GM12878 (cell line): Measurements from ENCODE around the gene ETV2. TPM values are rescaled to one million over a fixed set of nuclear protein-coding genes. Genes with fewer than 3 reads are reported as not detected.

Experiments
- BCLAF1 ChIP-seq: fragments of 450-650 bp; IDR thresholded peaks from 2 replicates; pipeline ENCODE4 v1.6.1; 2017; ENCODE audit warnings: antibody characterized with exemption, mild to moderate bottlenecking, moderate library complexity
- BMI1 ChIP-seq: fragments of 450-650 bp; IDR thresholded peaks from 2 replicates; pipeline ENCODE4 v1.6.1; 2016; ENCODE audit warnings: mild to moderate bottlenecking, moderate library complexity, borderline replicate concordance
- CREM ChIP-seq: IDR thresholded peaks from 2 replicates; pipeline ENCODE4 v1.6.1; 2014; ENCODE audit warnings: antibody characterized with exemption, low read depth
- ESRRA ChIP-seq: IDR thresholded peaks from 2 replicates; pipeline ENCODE4 v1.6.1; 2012; ENCODE audit warnings: mild to moderate bottlenecking, low read length, improper control_type of control experiment
- IRF4 ChIP-seq: IDR thresholded peaks from 2 replicates; pipeline ENCODE4 v1.6.1; 2011; ENCODE audit warnings: low read depth, low read length
- KDM1A ChIP-seq: fragments of 200-600 bp; sonication (generic); IDR thresholded peaks from 2 replicates; pipeline ENCODE4 v1.6.1; 2016; ENCODE audit warnings: borderline replicate concordance
- MEF2A ChIP-seq: IDR thresholded peaks from 2 replicates; pipeline ENCODE4 v1.6.1; 2011; ENCODE audit warnings: low read depth, mild to moderate bottlenecking, low read length, moderate library complexity; ENCODE audit not compliant: insufficient read depth
- MYC ChIP-seq: IDR thresholded peaks from 2 replicates; pipeline ENCODE4 v1.6.1; 2011; ENCODE audit warnings: mild to moderate bottlenecking, low read length, moderate library complexity, inconsistent platforms; ENCODE audit not compliant: insufficient read depth, insufficient replicate concordance, insufficient read length, severe bottlenecking
- NFXL1 ChIP-seq: fragments of 450-650 bp; IDR thresholded peaks from 2 replicates; pipeline ENCODE4 v1.6.1; 2017; ENCODE audit warnings: antibody characterized with exemption, mild to moderate bottlenecking, borderline replicate concordance
- NFYB ChIP-seq: IDR thresholded peaks from 2 replicates; pipeline ENCODE4 v1.6.1; 2011; ENCODE audit warnings: low read depth, mild to moderate bottlenecking, low read length, improper control_type of control experiment, moderate library complexity; ENCODE audit not compliant: insufficient read depth
- PRDM15 ChIP-seq: fragments of 450-650 bp; formaldehyde crosslinking; IDR thresholded peaks from 2 replicates; pipeline ENCODE4 v1.4.0; 2020; ENCODE audit warnings: mild to moderate bottlenecking, moderate library complexity
- SPI1 ChIP-seq: IDR thresholded peaks from 2 replicates; pipeline ENCODE4 v1.6.1; 2011; ENCODE audit warnings: low read depth, mild to moderate bottlenecking, low read length, moderate library complexity, borderline replicate concordance; ENCODE audit not compliant: insufficient read depth
- STAT3 ChIP-seq: IDR thresholded peaks from 2 replicates; pipeline ENCODE4 v1.6.1; 2011; ENCODE audit warnings: low read depth, low read length, improper control_type of control experiment
- WRNIP1 ChIP-seq: IDR thresholded peaks from 2 replicates; pipeline ENCODE4 v1.6.1; 2011; ENCODE audit warnings: low read depth, low read length, improper control_type of control experiment, borderline replicate concordance
- YY1 ChIP-seq: IDR thresholded peaks from 2 replicates; pipeline ENCODE4 v1.6.1; 2011; ENCODE audit warnings: low read depth, mild to moderate bottlenecking, low read length
- polyA plus RNA-seq, 11 experiments: library from polyadenylated mRNA; depleted of rRNA in 4 of 11; unstranded in 6 of 11; stranded (reverse) in 5 of 11; fragments of >200 nt; fragmentation: Nextera tagmentation in 4 of 11; fragmentation: Illumina TruSeq in 1 of 11; extraction: Ambion mirVana in 4 of 11; extraction: Trizol in 1 of 11; gene quantifications; 1 replicate in 1 of 11; 2 replicates in 10 of 11; pipeline versions ENCODE4 v1.2.1 to v1.2.3, GENCODE V29; 2011 to 2016; ENCODE audit warnings: inconsistent platforms in 2 of 11, missing spikeins in 2 of 11, low read depth in 1 of 11
- total RNA-seq, 4 experiments: library from RNA; depleted of rRNA in 3 of 4; stranded (reverse); fragments of >200 nt in 3 of 4; fragmentation: Illumina TruSeq in 1 of 4; extraction: Trizol in 1 of 4; gene quantifications; 2 replicates each; pipeline versions ENCODE4 v1.2.1 to v1.2.3, GENCODE V29; 2013 to 2021
- TF ChIP-seq, protein P1 (sequence below), 3 experiments: IDR thresholded peaks in 2 of 3; conservative IDR thresholded peaks in 1 of 3; 2 replicates each; pipeline ENCODE4 v1.5.1; 2011; ENCODE audit warnings: low read depth in 3 of 3, low read length in 3 of 3, mild to moderate bottlenecking in 3 of 3, control low read depth in 2 of 3, moderate library complexity in 2 of 3, inconsistent platforms in 1 of 3, mixed read lengths in 1 of 3; ENCODE audit not compliant: control insufficient read depth in 2 of 3, insufficient read depth in 1 of 3; ENCODE audit errors: extremely low read depth in 1 of 3
- TF ChIP-seq, protein P2 (sequence below): fragments of 450-650 bp; conservative IDR thresholded peaks from 2 replicates; pipeline ENCODE4 v1.6.1; 2017; ENCODE audit warnings: mild to moderate bottlenecking, moderate library complexity

The ETV2 gene
- total and polyA plus RNA-seq, 10 of the 15 experiments (the other 5 are each of a cell fraction or from before 2014, with no cell fraction given) = 0.10 to 1.4 (median 0.54) TPM; not detected in 1

DNA sequence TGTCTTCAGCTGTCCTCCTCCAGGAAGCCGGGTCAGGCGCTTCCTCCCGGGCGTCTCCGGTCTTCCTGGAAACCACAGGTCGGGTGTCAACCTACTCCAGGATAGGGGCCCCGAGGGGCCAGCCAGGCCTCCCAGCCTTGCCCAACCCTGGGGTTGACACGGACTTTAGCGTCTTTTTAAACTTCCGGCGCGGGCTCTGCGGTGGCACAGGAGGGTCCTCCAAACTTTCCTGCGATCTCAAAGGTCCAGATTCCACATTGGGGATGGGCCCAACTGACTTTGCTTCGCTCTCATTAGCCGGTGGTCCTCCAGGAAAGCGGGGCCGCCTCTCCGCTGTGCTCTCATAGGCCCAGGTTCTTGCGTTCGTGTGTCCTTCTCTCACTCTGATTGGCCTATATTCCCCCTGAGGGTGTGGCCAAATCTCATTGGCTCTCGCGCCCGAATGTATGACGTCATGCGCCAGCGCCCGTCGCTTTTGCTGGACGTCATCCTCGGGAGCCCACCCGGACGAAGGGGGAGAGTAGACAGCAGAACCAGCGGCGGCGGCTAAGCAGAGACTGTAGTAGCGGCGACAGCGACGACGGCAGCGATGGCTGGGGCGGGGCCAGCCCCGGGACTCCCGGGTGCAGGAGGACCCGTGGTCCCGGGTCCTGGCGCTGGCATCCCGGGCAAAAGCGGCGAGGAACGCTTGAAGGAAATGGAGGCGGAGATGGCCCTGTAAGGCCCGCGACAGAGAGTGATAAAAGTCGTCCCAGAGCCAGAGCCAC, 12.8 kb upstream of the ETV2 start, which contains the start of gene RBM42 (continued):
- TF ChIP-seq BCLAF1 (no peak), ESRRA (0 out of 2 replicates have a peak, but pooled peaks have one; percentile 7), SPI1 (no peak), PRDM15 (CRISPR knock-in tag) (peak; percentile 91), CREM (peak; percentile 100), MYC (no peak), NFYB (peak; percentile 97), YY1 (peak; percentile 43; the same call in 1 of the 2 replicates), IRF4 (peak; percentile 59; the same call in 1 of the 2 replicates), KDM1A (no peak), MEF2A (no peak), WRNIP1 (no peak), BMI1 (no peak), NFXL1 (no peak), STAT3 (no peak)
- TF ChIP-seq, protein P1, sequence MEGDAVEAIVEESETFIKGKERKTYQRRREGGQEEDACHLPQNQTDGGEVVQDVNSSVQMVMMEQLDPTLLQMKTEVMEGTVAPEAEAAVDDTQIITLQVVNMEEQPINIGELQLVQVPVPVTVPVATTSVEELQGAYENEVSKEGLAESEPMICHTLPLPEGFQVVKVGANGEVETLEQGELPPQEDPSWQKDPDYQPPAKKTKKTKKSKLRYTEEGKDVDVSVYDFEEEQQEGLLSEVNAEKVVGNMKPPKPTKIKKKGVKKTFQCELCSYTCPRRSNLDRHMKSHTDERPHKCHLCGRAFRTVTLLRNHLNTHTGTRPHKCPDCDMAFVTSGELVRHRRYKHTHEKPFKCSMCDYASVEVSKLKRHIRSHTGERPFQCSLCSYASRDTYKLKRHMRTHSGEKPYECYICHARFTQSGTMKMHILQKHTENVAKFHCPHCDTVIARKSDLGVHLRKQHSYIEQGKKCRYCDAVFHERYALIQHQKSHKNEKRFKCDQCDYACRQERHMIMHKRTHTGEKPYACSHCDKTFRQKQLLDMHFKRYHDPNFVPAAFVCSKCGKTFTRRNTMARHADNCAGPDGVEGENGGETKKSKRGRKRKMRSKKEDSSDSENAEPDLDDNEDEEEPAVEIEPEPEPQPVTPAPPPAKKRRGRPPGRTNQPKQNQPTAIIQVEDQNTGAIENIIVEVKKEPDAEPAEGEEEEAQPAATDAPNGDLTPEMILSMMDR (IDR thresholded peaks at IDR 0.05 in 2 of 3, conservative IDR thresholded peaks at IDR 0.05 in 1 of 3; ENCODE audit: control insufficient read depth in 2 of 3, extremely low read depth in 1 of 3, insufficient read depth in 1 of 3, low read depth in 3 of 3, low read length in 3 of 3) = no peak
- TF ChIP-seq, protein P2, sequence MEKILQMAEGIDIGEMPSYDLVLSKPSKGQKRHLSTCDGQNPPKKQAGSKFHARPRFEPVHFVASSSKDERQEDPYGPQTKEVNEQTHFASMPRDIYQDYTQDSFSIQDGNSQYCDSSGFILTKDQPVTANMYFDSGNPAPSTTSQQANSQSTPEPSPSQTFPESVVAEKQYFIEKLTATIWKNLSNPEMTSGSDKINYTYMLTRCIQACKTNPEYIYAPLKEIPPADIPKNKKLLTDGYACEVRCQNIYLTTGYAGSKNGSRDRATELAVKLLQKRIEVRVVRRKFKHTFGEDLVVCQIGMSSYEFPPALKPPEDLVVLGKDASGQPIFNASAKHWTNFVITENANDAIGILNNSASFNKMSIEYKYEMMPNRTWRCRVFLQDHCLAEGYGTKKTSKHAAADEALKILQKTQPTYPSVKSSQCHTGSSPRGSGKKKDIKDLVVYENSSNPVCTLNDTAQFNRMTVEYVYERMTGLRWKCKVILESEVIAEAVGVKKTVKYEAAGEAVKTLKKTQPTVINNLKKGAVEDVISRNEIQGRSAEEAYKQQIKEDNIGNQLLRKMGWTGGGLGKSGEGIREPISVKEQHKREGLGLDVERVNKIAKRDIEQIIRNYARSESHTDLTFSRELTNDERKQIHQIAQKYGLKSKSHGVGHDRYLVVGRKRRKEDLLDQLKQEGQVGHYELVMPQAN = peak; percentile 66
